Fibroblast of lung (primary cell): ENCODE measurements around the gene LRRK2. TPM values are rescaled to one million over a fixed set of nuclear protein-coding genes. Genes with fewer than 3 reads are reported as not detected.

Source experiments
- DNase-seq, 2 donors: peaks; one replicate each; pipeline versions ENCODE4 v3.0.0 to v3.0.0-alpha.2; 2010; ENCODE audit warnings: low read depth in 2 of 2
- H2AFZ ChIP-seq: 2 replicates; pipeline ENCODE4 v1.5.1; 2012; ENCODE audit warnings: low read length, control low read depth, inconsistent platforms
- H3K27ac ChIP-seq: 2 replicates; pipeline ENCODE4 v1.5.1; 2011; ENCODE audit warnings: low read length, control low read depth; ENCODE audit not compliant: insufficient read depth
- H3K27me3 ChIP-seq: 2 replicates; pipeline ENCODE4 v1.5.1; 2011; ENCODE audit warnings: mild to moderate bottlenecking, low read length; ENCODE audit not compliant: control insufficient read depth, insufficient read depth
- H3K36me3 ChIP-seq: 2 replicates; pipeline ENCODE4 v1.5.1; 2011; ENCODE audit warnings: low read length; ENCODE audit not compliant: control insufficient read depth, insufficient read depth
- H3K4me1 ChIP-seq: 2 replicates; pipeline ENCODE4 v1.5.1; 2011; ENCODE audit warnings: low read length; ENCODE audit not compliant: control insufficient read depth, insufficient read depth; ENCODE audit errors: extremely low read depth
- H3K4me2 ChIP-seq: 2 replicates; pipeline ENCODE4 v1.5.1; 2011; ENCODE audit warnings: low read length, control low read depth; ENCODE audit not compliant: insufficient read depth; ENCODE audit errors: extremely low read depth
- H3K4me3 ChIP-seq, 4 experiments: fragments of 200-600 bp in 1 of 4; sonication (generic) in 1 of 4; replicated peaks in 1 of 4; 2 replicates each; pipeline ENCODE4 v1.5.1; 2011 to 2016; ENCODE audit warnings: low read length in 4 of 4, low read depth in 3 of 4, mild to moderate bottlenecking in 3 of 4, control low read depth in 2 of 4, inconsistent platforms in 1 of 4, mixed read lengths in 1 of 4; ENCODE audit not compliant: insufficient read depth in 1 of 4; ENCODE audit errors: control extremely low read depth in 1 of 4
- H3K79me2 ChIP-seq: 2 replicates; pipeline ENCODE4 v1.5.1; 2012; ENCODE audit warnings: mild to moderate bottlenecking, low read length, inconsistent platforms; ENCODE audit not compliant: control insufficient read depth, insufficient read depth
- H3K9ac ChIP-seq: 2 replicates; pipeline ENCODE4 v1.5.1; 2011; ENCODE audit warnings: mild to moderate bottlenecking, low read length, control low read depth; ENCODE audit not compliant: insufficient read depth
- H3K9me3 ChIP-seq: 2 replicates; pipeline ENCODE4 v1.5.1; 2012; ENCODE audit warnings: low read depth, low read length; ENCODE audit not compliant: control insufficient read depth, insufficient read depth
- H4K20me1 ChIP-seq: 2 replicates; pipeline ENCODE4 v1.5.1; 2011; ENCODE audit warnings: low read length; ENCODE audit not compliant: control insufficient read depth, insufficient read depth; ENCODE audit errors: extremely low read depth
- CTCF ChIP-seq, 2 donors: IDR thresholded peaks in 1 of 2; conservative IDR thresholded peaks in 1 of 2; 1 replicate in 1 of 2; 2 replicates in 1 of 2; pipeline ENCODE4 v1.5.1; 2011 to 2012; ENCODE audit warnings: low read length in 2 of 2, control low read depth in 1 of 2, inconsistent platforms in 1 of 2, low read depth in 1 of 2, mild to moderate bottlenecking in 1 of 2
- EZH2 ChIP-seq: IDR thresholded peaks from 2 replicates; pipeline ENCODE4 v1.5.1; 2012; ENCODE audit warnings: low read length, control low read depth, mild to moderate bottlenecking; ENCODE audit errors: missing control alignments
- polyA plus RNA-seq, 2 donors: library from polyadenylated mRNA; depleted of rRNA in 1 of 2; stranded (reverse) in 1 of 2; unstranded in 1 of 2; fragments of >200 nt; gene quantifications; 2 replicates each; pipeline ENCODE4 v1.2.1, GENCODE V29; 2011 to 2012; ENCODE audit warnings: missing spikeins in 1 of 2
- total RNA-seq: library from RNA; depleted of rRNA; stranded (reverse); fragments of >200 nt; gene quantifications from 2 replicates; pipeline ENCODE4 v1.2.1, GENCODE V29; 2014

Gene LRRK2
- total and polyA plus RNA-seq, 2 donors (not counting 1 experiment from before 2014, with no cell fraction given) = 2.2 to 14.0 TPM

- H4K20me1 ChIP-seq = no peaks in the 10 kb centered on the region
- no peaks in the 10 kb centered on the region for H3K27me3 ChIP-seq
- no peaks in the 10 kb centered on the region for H3K4me1 ChIP-seq
- no peaks in the 10 kb centered on the region for H3K36me3 ChIP-seq
- no peaks in the 10 kb centered on the region for H3K79me2 ChIP-seq
- DNase-seq = no peak
- no peak overlapping the region for H3K27ac ChIP-seq
- no peak overlapping the region for H3K4me2 ChIP-seq
- no peak overlapping the region for H3K9ac ChIP-seq
- TF ChIP-seq EZH2 (no peak), CTCF (conservative IDR thresholded peaks at IDR 0.05 in 1 of 2, IDR thresholded peaks at IDR 0.05 in 1 of 2; ENCODE audit: low read depth in 1 of 2, low read length in 2 of 2) (peak; percentile 13 to 22)
- no peaks in the 10 kb centered on the region for H3K9me3 ChIP-seq
- no peak overlapping the region for H3K4me3 ChIP-seq
- H2AFZ ChIP-seq = no peak overlapping the region
Measured at GRCh38 chr12:40375076-40375475, 150.3 kb downstream of the LRRK2 start.

GRCh38 chr12:40376533-40377267 is 151.9 kb downstream of the LRRK2 start:
- Histone ChIP-seq H3K9ac (no peak overlapping the region), H4K20me1 (no peaks in the 10 kb centered on the region), H3K4me3 (no peak overlapping the region), H3K9me3 (no peaks in the 10 kb centered on the region), H3K27ac (no peak overlapping the region), H3K4me2 (no peak overlapping the region), H3K4me1 (no peaks in the 10 kb centered on the region), H2AFZ (no peak overlapping the region), H3K36me3 (no peaks in the 10 kb centered on the region), H3K79me2 (no peaks in the 10 kb centered on the region), H3K27me3 (no peaks in the 10 kb centered on the region)
- no peak for DNase-seq
- TF ChIP-seq CTCF (conservative IDR thresholded peaks at IDR 0.05 in 1 of 2, IDR thresholded peaks at IDR 0.05 in 1 of 2; ENCODE audit: low read depth in 1 of 2, low read length in 2 of 2) (no peak), EZH2 (no peak)

- Histone ChIP-seq H4K20me1 (no peaks in the 10 kb centered on the region), H3K9me3 (no peaks in the 10 kb centered on the region), H3K4me1 (no peaks in the 10 kb centered on the region), H3K9ac (no peak overlapping the region), H3K4me3 (no peak overlapping the region), H2AFZ (no peak overlapping the region), H3K27me3 (no peaks in the 10 kb centered on the region), H3K36me3 (no peaks in the 10 kb centered on the region), H3K79me2 (no peaks in the 10 kb centered on the region), H3K4me2 (no peak overlapping the region), H3K27ac (no peak overlapping the region)
- TF ChIP-seq EZH2 (no peak), CTCF (conservative IDR thresholded peaks at IDR 0.05 in 1 of 2, IDR thresholded peaks at IDR 0.05 in 1 of 2; ENCODE audit: low read depth in 1 of 2, low read length in 2 of 2) (no peak)
- no peak for DNase-seq
Measured at GRCh38 chr12:40378691-40379090, 153.9 kb downstream of the LRRK2 start.
